Activated CD4-positive, alpha-beta T cell treated with anti-CD3 and anti-CD28 coated beads, Interleukin-2, amount 10 ng/mL, durations not matched to agents 24 days and 14 days (primary cell): ENCODE measurements around the gene FAR1. TPM values are rescaled to one million over a fixed set of nuclear protein-coding genes. Genes with fewer than 3 reads are reported as not detected.
A peak's percentile ranks its signal among the peaks of the same experiment; 100 is the strongest.

Experiments
- DNase-seq: peaks from one replicate; pipeline ENCODE4 v3.0.0; 2022
- H3K27ac Mint-ChIP-seq: one replicate; pipeline ENCODE4 v1.8.0; 2022; ENCODE audit warnings: mild to moderate bottlenecking, mixed read lengths
- H3K27me3 Mint-ChIP-seq: one replicate; pipeline ENCODE4 v1.8.0; 2022; ENCODE audit warnings: mixed read lengths
- H3K36me3 Mint-ChIP-seq: one replicate; pipeline ENCODE4 v1.8.0; 2022; ENCODE audit warnings: low read depth, mild to moderate bottlenecking, mixed read lengths
- H3K4me1 Mint-ChIP-seq: one replicate; pipeline ENCODE4 v1.8.0; 2021; ENCODE audit warnings: mixed read lengths
- H3K4me3 Mint-ChIP-seq: one replicate; pipeline ENCODE4 v1.8.0; 2022; ENCODE audit warnings: mild to moderate bottlenecking, moderate library complexity, mixed read lengths
- H3K9me3 Mint-ChIP-seq: one replicate; pipeline ENCODE4 v1.8.0; 2021; ENCODE audit warnings: mixed read lengths
- intact Hi-C: fragments of 100-400 bp; cut with micrococcal nuclease; formaldehyde crosslinking; loops from one replicate; pipeline ENCODE4 v1.15.1; 2023
- total RNA-seq: library from RNA; stranded (reverse); gene quantifications from 2 replicates; pipeline ENCODE4 v1.2.3, GENCODE V29; 2022

The FAR1 gene
- total RNA-seq, 1 donor from 2014 or later: 58.2 TPM

DNA sequence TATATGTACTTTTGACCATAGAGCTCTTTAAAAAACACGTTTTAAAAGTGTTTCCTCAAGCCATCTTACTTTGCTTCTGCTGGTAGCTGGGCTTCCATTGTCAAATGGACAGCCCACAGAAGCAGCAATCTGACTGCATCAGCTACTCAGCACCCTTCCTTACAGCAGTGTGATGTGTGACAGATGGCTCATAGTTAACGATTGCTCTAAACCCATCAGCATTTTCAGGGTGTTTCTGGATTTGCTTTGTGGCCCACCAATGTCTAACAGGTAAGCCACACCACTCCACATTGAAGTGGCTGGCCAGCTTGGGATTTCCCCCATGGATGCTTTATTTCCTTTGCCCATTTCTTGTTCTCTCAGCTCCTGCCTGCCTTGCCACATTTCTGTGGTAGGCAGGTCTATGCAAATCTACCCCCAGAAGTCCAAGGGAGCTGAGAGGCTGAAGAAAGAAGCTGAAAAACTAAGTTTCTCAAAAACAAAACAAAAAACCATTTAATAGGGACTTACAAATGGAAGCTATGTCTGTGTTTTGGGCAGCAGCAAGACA lies 7.3 kb upstream of the FAR1 start:
- H3K4me3 Mint-ChIP-seq: no peak overlapping the region
- H3K9me3 Mint-ChIP-seq: peaks cover 19% of the 10 kb centered on the region
- no peak for DNase-seq
- no peaks in the 10 kb centered on the region for H3K4me1 Mint-ChIP-seq
- no peaks in the 10 kb centered on the region for H3K36me3 Mint-ChIP-seq
- intact Hi-C loops: no loop called here
- peaks cover 9% of the 10 kb centered on the region for H3K27me3 Mint-ChIP-seq
- H3K27ac Mint-ChIP-seq: no peak overlapping the region

DNA sequence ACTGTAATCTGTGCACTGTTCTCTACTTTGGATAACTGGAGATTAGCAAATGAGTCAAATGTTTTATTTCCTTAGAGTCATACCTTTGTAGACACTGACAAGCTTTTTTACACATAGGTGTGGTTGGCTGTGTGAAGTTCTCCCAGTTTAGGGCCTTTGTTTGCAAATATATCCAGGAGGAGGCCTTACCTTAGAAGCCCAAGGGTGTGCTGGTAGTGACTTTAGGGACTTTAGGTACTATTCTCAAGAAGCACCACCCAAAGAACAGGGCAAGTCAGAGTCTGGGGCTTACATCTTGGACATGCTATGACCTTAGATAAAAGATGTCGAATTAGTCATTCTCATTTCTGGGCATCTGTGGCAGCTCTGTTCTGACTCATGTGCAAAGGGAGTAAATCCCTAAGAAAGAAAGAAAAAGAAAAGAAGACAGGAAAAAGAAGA lies 4.8 kb upstream of the FAR1 start:
- peaks cover 5% of the 10 kb centered on the region for H3K4me1 Mint-ChIP-seq
- H3K36me3 Mint-ChIP-seq: peaks cover 2% of the 10 kb centered on the region
- intact Hi-C loops: no loop called here
- H3K27me3 Mint-ChIP-seq: peaks cover 13% of the 10 kb centered on the region
- peaks cover 9% of the 10 kb centered on the region for H3K9me3 Mint-ChIP-seq
- no peak overlapping the region for H3K4me3 Mint-ChIP-seq
- DNase-seq: no peak
- H3K27ac Mint-ChIP-seq: no peak overlapping the region

DNA sequence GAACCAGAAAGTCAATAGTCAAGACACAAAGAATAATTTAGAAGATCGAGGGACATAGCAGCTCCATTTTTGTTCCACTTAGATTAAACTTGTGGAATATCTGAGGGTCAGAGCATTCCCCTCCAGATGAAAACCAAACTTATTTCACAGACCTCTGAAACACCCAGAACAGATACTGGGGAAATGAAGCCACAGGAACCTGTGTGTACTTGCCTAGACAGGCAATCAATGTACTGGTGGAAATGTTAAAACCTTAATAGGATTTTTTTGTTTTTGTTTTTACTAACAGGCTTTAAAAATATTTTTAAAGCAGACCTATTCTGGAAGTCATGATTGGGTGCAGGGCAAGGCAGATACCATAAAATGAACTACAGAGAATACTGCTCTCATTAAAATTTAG lies 4.1 kb upstream of the FAR1 start:
- H3K4me3 Mint-ChIP-seq: no peak overlapping the region
- H3K27me3 Mint-ChIP-seq: peaks cover 13% of the 10 kb centered on the region
- DNase-seq: no peak
- H3K36me3 Mint-ChIP-seq: peaks cover 6% of the 10 kb centered on the region
- peaks cover 9% of the 10 kb centered on the region for H3K4me1 Mint-ChIP-seq
- H3K27ac Mint-ChIP-seq: no peak overlapping the region
- intact Hi-C loops: no loop called here
- H3K9me3 Mint-ChIP-seq: peaks cover 3% of the 10 kb centered on the region

DNA sequence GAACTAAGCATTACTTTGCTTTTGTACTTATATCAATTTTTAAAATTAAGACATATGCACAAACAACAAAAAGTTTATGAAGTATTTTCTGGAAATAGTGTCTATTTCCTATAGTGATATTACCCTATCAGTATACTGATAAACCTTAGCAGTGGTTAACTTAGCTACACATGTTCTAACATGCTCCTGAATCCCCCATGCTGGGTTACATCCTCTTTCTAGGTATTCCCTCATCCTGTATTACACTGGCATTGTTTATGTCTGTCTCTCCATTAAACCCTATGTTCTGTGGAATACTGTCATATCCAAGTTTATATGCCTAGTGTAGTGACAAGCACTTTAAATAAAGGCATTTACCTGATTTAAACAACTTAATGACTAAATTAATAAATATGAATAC lies 1.8 kb upstream of the FAR1 start:
- Mint-ChIP-seq H3K36me3 (peaks cover 12% of the 10 kb centered on the region), H3K4me1 (peaks cover 26% of the 10 kb centered on the region), H3K4me3 (no peak overlapping the region), H3K9me3 (peaks cover 3% of the 10 kb centered on the region), H3K27me3 (peaks cover 13% of the 10 kb centered on the region), H3K27ac (no peak overlapping the region)
- intact Hi-C loops: no loop called here
- no peak for DNase-seq

DNA sequence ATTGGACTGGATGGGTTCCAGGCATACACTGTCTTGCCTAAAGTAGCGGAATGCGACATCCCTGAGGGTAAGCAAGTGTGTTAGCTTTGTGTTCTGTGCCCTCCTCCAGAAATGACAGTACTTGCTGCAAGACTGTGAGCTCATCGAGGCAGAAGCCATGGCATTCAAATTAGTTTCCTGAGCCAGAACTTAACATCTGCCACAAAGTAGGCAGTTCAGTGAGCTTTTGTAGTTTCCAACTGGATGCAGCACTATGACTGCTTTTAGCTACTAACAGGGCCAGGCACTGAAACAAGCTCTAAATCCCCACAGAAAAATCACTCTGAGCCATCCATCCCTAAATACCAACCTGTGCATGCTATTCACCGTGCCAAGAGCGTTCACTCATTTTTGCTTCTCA lies 1.2 kb upstream of the FAR1 start:
- DNase-seq: peak; percentile 64
- peaks cover 29% of the 10 kb centered on the region for H3K4me1 Mint-ChIP-seq
- H3K4me3 Mint-ChIP-seq: peak overlapping the region; percentile 90
- peaks cover 3% of the 10 kb centered on the region for H3K9me3 Mint-ChIP-seq
- H3K27me3 Mint-ChIP-seq: peaks cover 11% of the 10 kb centered on the region
- peaks cover 16% of the 10 kb centered on the region for H3K36me3 Mint-ChIP-seq
- intact Hi-C loops: no loop called here
- H3K27ac Mint-ChIP-seq: peak overlapping the region; percentile 74

DNA sequence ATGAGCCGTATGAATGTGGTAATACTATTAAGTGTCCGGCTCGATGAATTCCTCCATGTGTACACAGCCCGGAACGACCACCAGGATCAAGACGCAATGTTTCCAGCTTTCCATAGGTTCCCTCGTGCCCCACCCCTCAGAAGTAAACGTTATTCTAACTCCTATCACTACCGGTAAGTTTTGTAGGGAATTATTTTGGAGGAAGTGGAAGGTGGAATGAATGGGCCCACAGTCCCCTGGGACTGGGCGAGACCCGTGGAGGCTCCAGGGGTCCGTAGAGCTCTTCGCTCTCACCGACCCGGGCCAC lies 720 bp upstream of the FAR1 start:
- H3K27me3 Mint-ChIP-seq: peaks cover 10% of the 10 kb centered on the region
- peaks cover 16% of the 10 kb centered on the region for H3K36me3 Mint-ChIP-seq
- H3K4me1 Mint-ChIP-seq: peaks cover 34% of the 10 kb centered on the region
- peak overlapping the region; percentile 90 for H3K4me3 Mint-ChIP-seq
- DNase-seq: no peak
- H3K9me3 Mint-ChIP-seq: peaks cover 3% of the 10 kb centered on the region
- peak overlapping the region; percentile 74 for H3K27ac Mint-ChIP-seq
- intact Hi-C loops: loop anchor here (1.0 to 2.0 kb wide), 4 partner anchors 205 to 459 kb away; partner anchors contain the start of gene BMAL1

DNA sequence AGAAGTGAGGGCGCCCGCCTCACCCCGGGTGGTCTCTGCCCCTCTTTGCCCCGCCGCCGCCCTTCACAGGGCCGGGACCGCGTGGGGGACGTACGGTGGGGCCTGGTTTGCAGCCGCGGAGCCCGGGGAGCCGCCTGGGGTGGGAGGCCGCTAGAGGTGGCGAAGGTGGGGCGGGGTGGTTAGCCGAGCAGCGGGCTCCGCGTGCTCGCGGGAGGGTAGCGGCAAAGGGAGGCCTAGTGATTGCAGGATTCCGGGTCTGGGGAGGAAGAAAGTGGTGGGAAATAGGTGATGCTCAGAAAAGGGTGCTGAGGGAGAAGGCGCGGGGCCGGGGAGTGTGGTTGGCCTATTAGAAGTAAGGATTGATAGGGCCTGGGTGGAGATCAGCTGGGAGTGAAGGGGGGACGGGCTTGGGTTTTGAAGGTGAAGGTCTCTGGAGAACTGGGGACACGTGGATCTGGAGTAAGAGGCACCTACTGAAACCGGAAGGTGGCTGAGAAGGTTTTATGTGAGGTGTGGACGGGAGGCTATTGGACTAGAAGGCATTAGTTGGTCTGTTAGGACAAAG lies 571 bp downstream of the FAR1 start:
- peak; percentile 84 for DNase-seq
- H3K9me3 Mint-ChIP-seq: peaks cover 2% of the 10 kb centered on the region
- H3K27me3 Mint-ChIP-seq: peaks cover 7% of the 10 kb centered on the region
- peaks cover 18% of the 10 kb centered on the region for H3K36me3 Mint-ChIP-seq
- peak overlapping the region; percentile 98 for H3K4me3 Mint-ChIP-seq
- intact Hi-C loops: loop anchor here (1.0 to 2.0 kb wide), 4 partner anchors 207 to 460 kb away; partner anchors contain the start of gene BMAL1
- peaks cover 36% of the 10 kb centered on the region for H3K4me1 Mint-ChIP-seq
- peak overlapping the region; percentile 97 for H3K27ac Mint-ChIP-seq

DNA sequence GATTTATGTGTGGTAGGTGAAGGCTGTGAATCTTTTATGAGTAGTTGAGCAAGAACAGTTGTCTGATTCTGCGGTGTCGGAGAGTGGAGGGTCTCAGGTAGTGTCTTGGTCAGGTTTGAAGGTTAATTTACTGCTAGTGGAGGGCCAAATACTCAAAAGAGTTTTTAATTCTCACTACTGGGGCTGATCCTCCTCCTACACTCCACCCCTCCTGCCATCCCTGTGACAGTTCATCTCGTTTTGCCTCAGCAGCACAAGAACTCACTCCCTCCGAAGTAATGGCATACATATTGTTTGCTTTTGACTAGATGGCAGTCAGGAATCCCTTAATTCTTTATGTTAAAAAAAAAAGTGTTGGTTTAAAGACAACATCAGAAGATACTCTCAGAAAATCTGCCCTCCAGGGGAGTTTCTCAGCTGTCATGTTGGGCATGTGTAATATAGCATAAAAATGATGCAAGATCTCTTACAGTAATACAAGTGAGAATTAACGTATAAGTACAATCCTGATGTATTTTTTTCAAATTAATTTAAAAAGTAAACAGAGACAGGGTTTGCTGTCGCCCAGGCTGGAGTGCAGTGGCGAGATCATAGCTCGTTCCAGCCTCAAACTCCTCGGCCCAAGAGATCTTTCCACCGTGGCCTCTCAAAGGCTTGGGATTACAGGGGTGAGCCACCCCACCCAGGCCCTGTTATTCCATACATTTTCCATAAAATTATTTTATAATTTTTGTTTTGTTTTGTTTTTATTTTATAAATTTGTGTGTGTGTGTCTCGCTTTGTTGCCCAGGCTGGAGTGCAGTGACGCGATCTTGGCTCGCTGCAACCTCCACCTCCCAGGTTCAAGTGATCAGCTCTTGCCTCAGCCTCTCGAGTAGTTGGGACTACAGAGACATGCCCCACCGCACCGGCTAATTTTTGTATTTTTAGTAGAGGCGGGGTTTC lies 1.3 kb downstream of the FAR1 start:
- Mint-ChIP-seq H3K27me3 (peaks cover 6% of the 10 kb centered on the region), H3K9me3 (no peaks in the 10 kb centered on the region), H3K27ac (peak overlapping the region; percentile 97), H3K4me3 (peak overlapping the region; percentile 98), H3K36me3 (peaks cover 21% of the 10 kb centered on the region), H3K4me1 (peaks cover 40% of the 10 kb centered on the region)
- DNase-seq: no peak
- intact Hi-C loops: loop anchor here (2.0 kb wide), 2 partner anchors 331 to 461 kb away; no protein-coding TSS in a partner anchor

DNA sequence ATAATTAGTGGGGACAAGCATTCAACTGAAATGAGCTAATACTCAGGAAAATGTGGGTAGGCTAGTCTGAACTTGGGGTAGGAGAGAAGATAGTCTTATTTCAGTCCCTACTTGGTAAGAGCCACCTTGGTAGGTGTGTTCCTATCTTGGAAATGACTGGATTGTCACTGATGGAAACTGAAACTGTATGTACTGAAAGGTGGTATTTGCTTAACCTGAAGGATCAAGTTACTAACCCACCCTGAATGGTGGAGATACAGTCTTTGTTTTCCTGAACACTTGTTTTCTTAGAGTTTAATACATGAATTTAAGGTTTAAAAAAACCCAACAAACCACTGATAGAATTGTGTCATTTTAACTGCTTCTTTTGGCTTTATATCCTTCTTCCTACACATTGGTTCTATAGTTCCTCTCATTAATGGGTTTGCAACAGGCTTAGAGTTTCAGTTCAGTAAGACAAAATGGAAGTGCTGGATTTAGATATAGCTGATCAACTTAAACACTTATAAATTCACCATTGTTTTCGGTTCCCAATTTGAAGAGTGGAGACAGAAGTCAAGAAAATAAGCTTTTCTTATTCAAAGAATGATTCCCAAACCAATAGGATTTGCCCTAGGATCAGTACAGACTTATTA lies 4.2 kb downstream of the FAR1 start:
- Mint-ChIP-seq H3K4me1 (peaks cover 39% of the 10 kb centered on the region), H3K27me3 (no peaks in the 10 kb centered on the region), H3K4me3 (no peak overlapping the region), H3K36me3 (peaks cover 21% of the 10 kb centered on the region), H3K27ac (no peak overlapping the region), H3K9me3 (no peaks in the 10 kb centered on the region)
- DNase-seq: no peak
- intact Hi-C loops: no loop called here

DNA sequence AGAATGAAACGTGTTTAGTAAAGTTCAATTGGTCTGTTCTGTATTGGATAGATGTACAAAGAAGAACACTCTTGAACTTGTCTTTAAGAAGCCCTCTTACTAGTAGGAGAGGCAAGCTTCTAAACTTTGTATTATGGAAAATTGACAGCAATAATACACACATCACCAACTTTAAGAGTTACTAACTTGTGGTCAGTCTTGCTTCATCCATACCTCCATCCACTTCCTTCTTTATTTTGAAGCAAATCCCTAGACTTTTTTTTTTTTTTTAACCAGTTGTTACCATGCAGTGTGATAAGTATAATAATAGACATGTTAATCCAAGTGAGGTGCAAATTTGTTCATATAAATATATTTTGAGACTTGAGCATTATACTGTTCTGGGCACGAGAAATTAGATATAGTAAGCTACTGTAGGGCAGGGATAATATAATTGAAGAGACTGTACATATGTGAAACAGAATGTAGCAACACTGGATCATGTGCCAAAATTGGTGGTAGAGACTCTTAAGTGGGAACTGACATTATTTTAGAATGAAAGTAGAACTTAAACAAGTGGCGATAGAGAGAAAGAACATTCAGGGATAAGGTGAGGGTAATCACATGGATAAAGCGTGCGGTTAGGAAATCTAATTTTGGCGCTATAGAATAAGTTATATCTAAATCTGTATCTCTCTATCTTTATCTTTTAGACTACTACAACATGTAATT lies 6.5 kb downstream of the FAR1 start:
- Mint-ChIP-seq H3K4me3 (no peak overlapping the region), H3K4me1 (peaks cover 34% of the 10 kb centered on the region), H3K27me3 (no peaks in the 10 kb centered on the region), H3K36me3 (peaks cover 16% of the 10 kb centered on the region), H3K27ac (no peak overlapping the region), H3K9me3 (no peaks in the 10 kb centered on the region)
- no peak for DNase-seq
- intact Hi-C loops: no loop called here

DNA sequence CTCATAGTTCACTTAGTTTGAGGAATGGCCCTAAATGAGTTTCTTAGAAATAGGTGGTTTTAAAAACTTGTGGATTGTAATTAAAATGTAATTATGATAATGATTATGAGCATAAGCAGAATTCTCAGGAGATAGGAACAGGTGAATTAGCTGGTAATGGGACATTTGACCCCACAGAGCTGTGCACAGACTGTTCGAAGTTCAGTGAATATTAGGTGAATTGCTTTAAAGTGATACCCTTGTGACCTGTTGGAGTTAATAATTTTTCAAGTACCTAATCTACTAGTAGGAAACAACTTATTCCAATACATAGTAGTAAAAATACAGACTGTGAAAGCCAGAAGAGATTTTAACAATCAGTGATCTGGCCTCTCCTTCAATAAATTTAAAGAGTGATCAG lies 8.1 kb downstream of the FAR1 start:
- Mint-ChIP-seq H3K36me3 (peaks cover 15% of the 10 kb centered on the region), H3K27ac (no peak overlapping the region), H3K9me3 (no peaks in the 10 kb centered on the region), H3K4me1 (peaks cover 32% of the 10 kb centered on the region), H3K27me3 (no peaks in the 10 kb centered on the region), H3K4me3 (no peak overlapping the region)
- intact Hi-C loops: no loop called here
- no peak for DNase-seq

DNA sequence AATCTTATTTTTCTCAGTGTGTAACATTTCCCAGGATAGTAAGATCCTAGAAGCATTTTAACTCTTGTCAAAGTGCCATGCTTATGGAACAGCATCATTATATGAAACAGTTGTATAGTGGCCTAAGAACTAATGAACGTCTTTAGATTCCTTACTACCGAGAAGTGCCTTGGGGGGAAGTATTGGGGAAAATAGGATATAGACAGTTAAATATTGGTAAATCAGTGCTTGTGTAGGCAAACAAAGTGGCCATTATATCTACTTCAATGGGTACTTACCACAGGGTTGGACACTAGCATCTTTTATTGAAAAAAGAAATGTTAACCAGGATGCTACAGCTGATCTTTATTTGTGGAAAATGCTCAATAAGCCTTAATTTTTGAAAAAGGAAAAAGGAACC lies 11.3 kb downstream of the FAR1 start:
- Mint-ChIP-seq H3K4me3 (no peak overlapping the region), H3K36me3 (peaks cover 8% of the 10 kb centered on the region), H3K9me3 (no peaks in the 10 kb centered on the region), H3K27me3 (no peaks in the 10 kb centered on the region), H3K27ac (no peak overlapping the region), H3K4me1 (peaks cover 16% of the 10 kb centered on the region)
- intact Hi-C loops: no loop called here
- no peak for DNase-seq

DNA sequence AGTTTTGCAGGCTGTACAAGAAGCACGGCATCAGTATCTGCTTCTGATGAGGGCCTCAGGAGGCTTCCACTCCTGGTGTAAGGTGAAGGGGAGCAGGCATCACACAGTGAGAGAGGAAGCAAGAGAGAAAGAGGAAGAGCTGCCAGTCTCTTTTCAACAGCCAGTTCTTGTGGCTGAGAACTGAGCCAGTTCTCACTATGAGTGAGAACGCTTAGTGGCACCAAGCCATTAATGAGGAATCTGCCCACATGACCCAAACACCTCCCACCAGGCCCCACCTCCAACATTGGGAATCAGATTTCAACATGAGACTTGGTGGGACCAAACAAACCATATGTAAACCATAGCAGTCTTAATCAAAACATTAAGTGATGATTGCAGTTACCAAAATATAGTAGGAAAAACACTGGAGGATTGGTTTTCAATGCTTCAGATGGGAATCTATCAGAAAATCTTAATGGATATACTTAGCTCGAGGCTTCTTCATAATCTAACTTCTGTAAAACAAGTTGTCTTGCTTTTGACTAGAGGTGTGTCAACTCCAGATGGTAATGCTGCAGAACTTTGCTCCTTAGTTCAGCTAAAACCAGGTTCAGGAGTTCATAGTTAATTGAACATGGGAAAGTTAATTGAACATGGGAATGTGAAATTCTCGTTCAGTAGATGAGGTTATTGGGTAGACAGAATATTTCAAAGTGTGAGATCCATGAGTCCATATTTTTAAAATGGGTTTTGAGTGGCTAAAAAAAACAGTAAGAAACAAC lies 12.2 kb downstream of the FAR1 start:
- Mint-ChIP-seq H3K9me3 (no peaks in the 10 kb centered on the region), H3K27me3 (no peaks in the 10 kb centered on the region), H3K4me1 (peaks cover 14% of the 10 kb centered on the region), H3K27ac (peak overlapping the region; percentile 44), H3K4me3 (no peak overlapping the region), H3K36me3 (peaks cover 12% of the 10 kb centered on the region)
- intact Hi-C loops: no loop called here
- DNase-seq: no peak
